ENCODE measurements around the gene PSTPIP1. TPM values are rescaled to one million over a fixed set of nuclear protein-coding genes. Genes with fewer than 3 reads are reported as not detected.

Gene PSTPIP1
- total and polyA plus RNA-seq, 10 of the 15 experiments (the other 5 are each of a cell fraction or from before 2014, with no cell fraction given), result 0.50 to 29.3 (median 14.5) TPM

DNA sequence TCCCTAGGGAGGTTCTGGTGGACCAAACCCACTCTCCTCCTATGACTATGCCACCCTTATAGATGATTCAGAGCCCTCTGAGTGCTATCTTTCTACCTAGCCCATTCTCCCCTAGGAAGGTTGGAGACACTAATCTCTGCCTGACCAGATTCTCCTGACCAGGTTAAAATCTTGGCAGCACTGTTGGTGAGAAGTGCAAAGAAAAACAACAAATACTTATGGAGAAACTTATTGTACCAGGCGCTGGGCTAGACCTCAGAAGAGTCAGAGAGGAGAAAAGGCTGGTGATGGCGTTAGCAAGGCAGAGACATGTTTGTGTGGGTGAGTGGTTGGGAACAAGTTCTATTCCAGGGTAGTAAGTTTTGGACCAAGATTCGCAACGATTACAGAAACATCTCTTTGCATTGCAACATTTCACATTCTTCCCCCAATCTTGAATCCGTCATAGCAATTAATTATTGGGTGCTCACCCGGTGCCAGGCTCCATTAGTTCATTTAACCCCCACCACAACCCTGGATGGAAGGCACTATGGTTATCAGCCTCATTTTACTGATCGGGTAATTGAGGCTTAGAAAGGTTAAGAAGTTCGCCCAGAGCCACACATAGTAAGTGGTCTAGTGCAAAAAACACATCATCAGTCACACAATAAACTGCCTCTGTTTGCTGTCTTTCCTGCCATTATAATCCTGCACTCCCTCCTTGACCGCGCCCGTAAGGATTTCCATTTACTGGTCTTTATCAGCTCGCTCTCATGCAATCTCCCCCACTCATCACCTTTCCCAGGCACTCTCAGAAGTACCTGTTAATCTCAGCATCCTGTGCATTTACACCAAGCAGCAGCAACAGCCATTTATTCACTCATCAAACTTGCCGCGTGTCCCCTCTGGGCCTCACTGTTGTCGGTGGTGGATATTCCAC is 76.6 kb downstream of the PSTPIP1 start:
- H3K9me3 ChIP-seq (replicated peaks; ENCODE audit: control insufficient read depth, insufficient read depth, low read length), result no peaks in the 10 kb centered on the region
- peak overlapping the region; percentile 97 for H2AFZ ChIP-seq (ENCODE audit: control insufficient read depth, low read depth, low read length)
- peaks cover 25% of the 10 kb centered on the region for H3K4me1 ChIP-seq (ENCODE audit: control insufficient read depth, insufficient read depth, low read length)
- H3K4me3 ChIP-seq, result peak overlapping the region; percentile 83; the same call in 1 of the 2 replicates
- H3K27ac ChIP-seq (ENCODE audit: control insufficient read depth, insufficient read depth), result peak overlapping the region; percentile 22; the same call in 1 of the 2 replicates
- POLR2A ChIA-PET, result interaction anchor here (0.6 kb wide), 1 partner anchor 11 kb away, joined by 3 read pairs; no protein-coding TSS in a partner anchor
- ATAC-seq, result no peak
- no peaks in the 10 kb centered on the region for H4K20me1 ChIP-seq (ENCODE audit: control insufficient read depth, insufficient read depth)
- in situ Hi-C loops (cut with MboI), result no loop called here
- no peaks in the 10 kb centered on the region for H3K36me3 ChIP-seq (ENCODE audit: control insufficient read depth in 2 of 2, insufficient read depth in 2 of 2, low read length in 1 of 2)
- peak overlapping the region; percentile 59 for H3K4me2 ChIP-seq (ENCODE audit: control insufficient read depth, insufficient read depth)
- BruUV-seq (replicated peaks), result no TSS peak
- H3K27me3 ChIP-seq (replicated peaks in 1 of 2; ENCODE audit: control insufficient read depth in 2 of 2, insufficient read depth in 2 of 2, low read length in 1 of 2), result no peaks in the 10 kb centered on the region; a peak in 1 of 4 replicates
- 79% methylated on average over 15 of the region's 15 CpGs for WGBS (ENCODE audit: insufficient coverage, insufficient replicate concordance, low lambda C conversion rate, missing lambda C conversion rate)
- RAD21 ChIA-PET (ENCODE audit: unreplicated experiment), result no interaction called here
- intact Hi-C loops (cut with micrococcal nuclease; ENCODE audit: unreplicated experiment), result no loop called here
- no peak for FAIRE-seq
- H3K9ac ChIP-seq (ENCODE audit: control insufficient read depth, insufficient read depth, low read length), result peak overlapping the region; percentile 85
- CTCF ChIA-PET, result interaction anchor here (1.0 kb wide), 1 partner anchor 424 kb away, joined by 3 read pairs; no protein-coding TSS in a partner anchor
- H3K79me2 ChIP-seq (ENCODE audit: control insufficient read depth, insufficient read depth, low read length), result peaks cover 30% of the 10 kb centered on the region
- SMC1A ChIA-PET (ENCODE audit: uncharacterized antibody, unreplicated experiment), result interaction anchor here (0.6 to 1.0 kb wide), 3 partner anchors 11 to 110 kb away, joined by 3 to 5 read pairs (median 4); no protein-coding TSS in a partner anchor
- DNase-seq (ENCODE audit: low read depth, low spot score), result no peak
- no peak for TF ChIP-seq EZH2 (IDR thresholded peaks at IDR 0.05; ENCODE audit: borderline replicate concordance, control insufficient read depth, low read depth, low read length)
- no peak for TF ChIP-seq E2F4 (IDR thresholded peaks at IDR 0.05; ENCODE audit: low read depth, low read length)
- peak; percentile 3 for TF ChIP-seq MEF2B (IDR thresholded peaks at IDR 0.05; ENCODE audit: partially characterized antibody, poor library complexity, severe bottlenecking)
- TF ChIP-seq CEBPZ (IDR thresholded peaks at IDR 0.05; ENCODE audit: low read depth, low read length), result no peak
- no peak for TF ChIP-seq MTA3 (IDR thresholded peaks at IDR 0.05; ENCODE audit: borderline replicate concordance, low read length)
- no peak for TF ChIP-seq RAD21 (IDR thresholded peaks at IDR 0.05; ENCODE audit: insufficient read depth, low read depth, low read length)
- no peak for TF ChIP-seq FOXM1 (IDR thresholded peaks at IDR 0.05; ENCODE audit: low read depth, low read length)
- no peak for TF ChIP-seq CEBPB (IDR thresholded peaks at IDR 0.05; ENCODE audit: borderline replicate concordance in 1 of 2, low read depth in 2 of 2, low read length in 2 of 2)
- TF ChIP-seq SUPT20H (IDR thresholded peaks at IDR 0.05; ENCODE audit: borderline replicate concordance, control insufficient read depth, low read depth, low read length), result no peak
- TF ChIP-seq BCLAF1 (IDR thresholded peaks at IDR 0.05), result no peak
- no peak for TF ChIP-seq NKRF (conservative IDR thresholded peaks at IDR 0.05)
